ENCODE results near the gene SCGB1D1.

DNA sequence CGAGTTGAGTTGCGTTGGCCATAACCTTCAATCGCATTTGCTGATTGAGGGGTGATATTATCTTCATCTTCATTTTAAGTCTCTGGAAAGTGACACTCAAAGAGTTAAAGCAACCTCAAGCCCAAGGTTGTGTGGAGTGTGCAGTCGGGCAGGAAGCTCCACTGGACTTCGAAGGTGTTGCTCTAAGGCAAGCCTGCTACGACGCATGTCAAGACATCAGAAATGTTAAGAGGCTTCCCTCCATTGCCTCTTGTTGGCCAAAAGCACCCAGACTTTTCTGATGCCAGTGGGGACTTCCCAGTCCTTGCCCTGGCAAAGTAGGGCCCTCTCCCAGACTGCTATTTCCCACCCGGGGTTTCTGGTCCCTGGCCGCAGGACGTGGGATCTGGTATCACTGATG, 23.6 kb upstream of the SCGB1D1 start:
- TF ChIP-seq, protein P1, sequence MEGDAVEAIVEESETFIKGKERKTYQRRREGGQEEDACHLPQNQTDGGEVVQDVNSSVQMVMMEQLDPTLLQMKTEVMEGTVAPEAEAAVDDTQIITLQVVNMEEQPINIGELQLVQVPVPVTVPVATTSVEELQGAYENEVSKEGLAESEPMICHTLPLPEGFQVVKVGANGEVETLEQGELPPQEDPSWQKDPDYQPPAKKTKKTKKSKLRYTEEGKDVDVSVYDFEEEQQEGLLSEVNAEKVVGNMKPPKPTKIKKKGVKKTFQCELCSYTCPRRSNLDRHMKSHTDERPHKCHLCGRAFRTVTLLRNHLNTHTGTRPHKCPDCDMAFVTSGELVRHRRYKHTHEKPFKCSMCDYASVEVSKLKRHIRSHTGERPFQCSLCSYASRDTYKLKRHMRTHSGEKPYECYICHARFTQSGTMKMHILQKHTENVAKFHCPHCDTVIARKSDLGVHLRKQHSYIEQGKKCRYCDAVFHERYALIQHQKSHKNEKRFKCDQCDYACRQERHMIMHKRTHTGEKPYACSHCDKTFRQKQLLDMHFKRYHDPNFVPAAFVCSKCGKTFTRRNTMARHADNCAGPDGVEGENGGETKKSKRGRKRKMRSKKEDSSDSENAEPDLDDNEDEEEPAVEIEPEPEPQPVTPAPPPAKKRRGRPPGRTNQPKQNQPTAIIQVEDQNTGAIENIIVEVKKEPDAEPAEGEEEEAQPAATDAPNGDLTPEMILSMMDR (IDR thresholded peaks at IDR 0.05) = no peak
- no peak for TF ChIP-seq POLR2A (IDR thresholded peaks at IDR 0.05)
